Brain pericyte (primary cell): ENCODE data around the gene BAIAP2L2.
"Not testable (repeated sequence)": the region's sequence is repeated elsewhere in the genome, so short reads cannot be mapped to it uniquely, and the experiment has no call there.

Experiments
- DNase-seq: peaks from one replicate; pipeline ENCODE4 v3.0.0-alpha.2; 2012; ENCODE audit warnings: low read depth, low spot score

BAIAP2L2 gene

DNA sequence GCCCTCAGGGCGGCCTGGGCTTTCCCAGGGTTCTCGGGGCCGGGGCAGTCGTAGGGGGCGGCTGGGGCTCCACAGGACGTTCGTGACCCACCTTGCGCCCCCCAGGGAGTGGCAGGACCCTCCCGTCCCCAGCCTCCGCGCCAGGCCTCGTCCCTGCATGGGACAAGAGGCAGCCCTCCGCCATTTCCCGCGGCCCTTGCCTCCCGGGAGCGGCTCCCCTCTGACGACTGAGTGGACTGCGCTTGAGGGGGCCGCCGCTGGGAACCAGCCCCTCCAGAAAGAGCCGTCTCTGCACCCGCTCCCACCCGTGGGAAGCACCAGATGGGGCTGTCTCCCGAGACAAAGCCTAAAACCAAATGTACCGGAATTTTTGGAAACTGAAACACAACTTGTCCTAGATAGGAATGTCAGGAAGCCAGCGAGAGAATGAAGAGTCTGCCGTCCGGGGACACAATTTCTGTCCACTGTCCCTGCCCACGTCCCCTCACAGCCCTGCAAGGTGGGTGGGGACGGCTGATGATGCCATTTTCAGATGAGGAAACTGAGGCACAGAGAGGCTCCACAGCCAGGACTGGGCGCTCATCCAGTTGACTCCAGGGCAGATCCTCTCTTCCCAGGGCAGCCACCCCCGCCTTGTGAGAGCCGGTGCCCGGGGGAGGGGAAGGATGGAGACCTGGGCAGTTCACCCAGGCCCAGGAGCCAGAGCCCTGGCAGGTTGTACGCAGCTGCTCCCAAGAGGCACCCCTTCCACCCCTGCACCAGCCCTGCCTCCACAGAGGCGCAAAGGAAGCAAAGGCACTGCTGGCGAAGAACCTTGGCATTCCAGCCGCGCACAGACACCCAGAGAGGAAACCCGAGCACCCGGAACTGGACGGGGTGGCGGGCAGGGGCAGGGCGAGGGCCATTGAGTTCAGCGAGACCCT lies 71.3 kb downstream of the BAIAP2L2 start:
- no peak for DNase-seq

DNA sequence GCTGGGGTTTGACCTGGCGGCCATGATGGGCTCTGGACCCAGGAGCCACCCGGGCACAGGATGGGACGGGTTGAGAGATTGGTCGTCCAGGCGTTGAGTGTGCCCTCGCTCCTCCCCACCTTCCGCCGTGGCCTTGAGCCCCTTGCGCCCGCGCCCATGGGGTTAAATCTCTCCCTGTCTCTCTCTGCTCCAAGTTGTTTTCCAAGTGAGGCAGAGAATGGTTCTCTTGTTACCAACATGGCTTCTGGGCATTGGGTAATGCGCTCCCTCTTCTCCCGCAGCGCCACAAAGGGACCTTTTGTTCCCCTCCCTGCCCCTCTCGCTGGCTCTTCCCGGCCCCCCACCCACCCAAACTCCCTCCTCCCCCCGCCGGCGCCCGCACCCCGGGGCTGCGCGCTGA lies 72.1 kb downstream of the BAIAP2L2 start:
- no peak for DNase-seq

DNA sequence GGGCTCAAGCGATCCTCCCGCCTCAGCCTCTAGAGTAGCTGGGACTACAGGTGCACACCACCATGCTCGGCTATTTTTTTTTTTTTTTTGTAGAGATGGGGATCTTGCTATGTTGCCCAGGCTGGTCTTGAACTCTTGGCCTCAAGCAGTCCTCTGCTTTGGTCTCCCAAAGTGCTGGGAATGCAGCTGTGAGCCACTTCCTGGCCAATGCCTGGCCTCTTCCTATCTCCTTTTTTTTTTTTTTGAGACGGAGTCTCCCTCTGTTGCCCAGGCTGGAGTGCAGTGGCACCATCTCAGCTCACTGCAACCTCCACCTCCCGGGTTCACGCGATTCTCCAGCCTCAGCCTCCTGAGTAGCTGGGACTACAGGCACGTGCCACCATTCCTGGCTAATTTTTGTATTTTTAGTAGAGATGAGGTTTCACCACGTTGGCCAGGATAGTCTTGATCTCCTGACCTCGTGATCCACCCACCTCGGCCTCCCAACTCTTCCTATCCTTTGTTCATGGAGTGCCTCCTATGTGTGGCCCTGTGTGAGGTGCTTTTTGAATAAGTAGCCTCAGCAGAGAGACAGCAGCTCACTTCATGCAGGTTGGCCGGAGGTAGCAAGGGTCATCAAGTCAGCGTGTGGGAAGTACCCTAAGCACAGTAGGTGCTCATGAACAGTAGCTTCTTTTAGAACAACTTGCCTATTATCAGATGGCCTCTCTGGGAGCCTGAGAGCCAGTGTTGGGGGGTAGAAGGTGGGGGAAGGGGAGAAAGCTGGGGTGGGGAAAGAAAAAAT lies 72.9 kb downstream of the BAIAP2L2 start:
- not testable (repeated sequence) for DNase-seq

DNA sequence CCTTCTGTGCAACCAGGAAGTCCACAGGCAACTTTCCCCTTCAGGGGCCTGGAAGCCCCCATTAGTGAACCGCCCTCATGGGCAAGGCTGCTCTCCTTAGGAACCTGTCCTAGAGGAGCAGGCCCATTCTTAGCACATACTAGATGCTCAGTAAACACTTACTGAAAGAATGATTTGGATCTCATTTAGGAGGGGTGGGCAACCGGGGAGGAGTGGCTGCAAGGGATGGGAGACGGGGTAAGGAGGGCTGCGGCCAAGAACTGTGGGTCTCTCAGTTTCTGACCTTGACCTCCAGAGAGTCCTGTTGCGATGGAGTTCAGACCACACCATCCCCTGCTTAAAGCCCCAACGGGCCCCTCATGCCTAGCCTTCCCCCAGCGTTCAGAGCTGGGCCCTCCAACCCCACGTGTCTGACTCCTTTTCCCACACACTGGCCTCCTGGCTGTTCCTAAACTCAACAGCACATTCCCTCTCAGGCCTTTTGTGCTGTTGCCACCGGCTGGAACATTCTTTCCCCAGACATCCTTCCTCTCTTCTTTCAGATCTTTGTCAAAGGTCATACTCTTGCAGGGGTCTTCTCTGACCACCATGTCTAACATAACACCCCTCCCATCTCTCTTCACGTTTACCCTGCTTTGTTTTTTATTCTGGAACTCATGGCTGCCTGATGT lies 74.0 kb downstream of the BAIAP2L2 start:
- no peak for DNase-seq

DNA sequence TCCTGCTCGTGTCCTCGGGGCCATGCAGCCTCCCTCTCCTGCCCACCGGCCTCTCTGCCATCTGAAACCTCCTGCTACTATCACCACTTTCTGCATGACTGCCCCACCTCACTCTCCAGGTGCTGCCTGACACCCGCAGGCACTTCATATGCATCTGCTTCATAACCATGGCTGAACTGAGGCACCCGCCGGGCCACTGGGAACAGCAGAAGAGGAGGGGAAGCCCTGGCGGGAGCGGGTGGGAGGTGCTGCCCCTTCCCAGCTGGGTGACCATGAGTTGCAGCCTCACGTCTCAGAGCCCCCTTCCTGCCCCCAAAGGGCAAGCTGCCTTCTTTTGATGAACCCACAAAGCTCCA lies 75.0 kb downstream of the BAIAP2L2 start:
- no peak for DNase-seq
